Naive B cell (primary cell): ENCODE results near the gene LSM2. TPM values are rescaled to one million over a fixed set of nuclear protein-coding genes. Genes with fewer than 3 reads are reported as not detected.

Experiments
- ATAC-seq, 2 donors: fragments of 150-1000 bp; cut with Tn5 transposase; 2 replicates each; pipeline ENCODE4 v1.10.0; 2021; ENCODE audit warnings: low read depth in 2 of 2, mild to moderate bottlenecking in 2 of 2, moderate library complexity in 2 of 2
- DNase-seq: peaks from one replicate; pipeline ENCODE4 v3.0.0; 2022
- H3K27ac Mint-ChIP-seq, 6 donors: one replicate each; pipeline ENCODE4 v1.8.0; 2020 to 2022; ENCODE audit warnings: mild to moderate bottlenecking in 6 of 6, mixed read lengths in 6 of 6, moderate library complexity in 5 of 6, inconsistent platforms in 2 of 6
- H3K27me3 Mint-ChIP-seq, 3 donors: one replicate each; pipeline ENCODE4 v1.8.0; 2021 to 2022; ENCODE audit warnings: mixed read lengths in 3 of 3, mild to moderate bottlenecking in 1 of 3
- H3K36me3 Mint-ChIP-seq, 2 donors: one replicate each; pipeline ENCODE4 v1.8.0; 2020 to 2022; ENCODE audit warnings: mixed read lengths in 2 of 2, inconsistent platforms in 1 of 2, mild to moderate bottlenecking in 1 of 2
- H3K4me1 Mint-ChIP-seq, 3 donors: one replicate each; pipeline ENCODE4 v1.8.0; 2020 to 2022; ENCODE audit warnings: mixed read lengths in 3 of 3, inconsistent platforms in 1 of 3, mild to moderate bottlenecking in 1 of 3, moderate library complexity in 1 of 3
- H3K4me3 Mint-ChIP-seq, 8 donors: one replicate each; pipeline ENCODE4 v1.8.0; 2020 to 2022; ENCODE audit warnings: mild to moderate bottlenecking in 8 of 8, mixed read lengths in 8 of 8, moderate library complexity in 8 of 8, inconsistent platforms in 2 of 8
- H3K9me3 Mint-ChIP-seq, 7 donors: one replicate each; pipeline ENCODE4 v1.8.0; 2020 to 2022; ENCODE audit warnings: mixed read lengths in 7 of 7, mild to moderate bottlenecking in 5 of 7, inconsistent platforms in 2 of 7, moderate library complexity in 1 of 7
- polyA plus RNA-seq, 6 donors: library from polyadenylated mRNA; unstranded; fragments of 300-500 nt; fragmentation: Illumina TruSeq; gene quantifications; one replicate each; pipeline ENCODE4 v1.2.3, GENCODE V29; 2021; ENCODE audit warnings: low read depth in 6 of 6

Gene LSM2
- polyA plus RNA-seq, 6 donors from 2014 or later: 75.4 to 107 (median 92.4) TPM

GRCh38 chr6:31775633-31776484 lies 30.9 kb downstream of the LSM2 start:
- H3K27ac Mint-ChIP-seq: peak overlapping the region in 5 of 6 donors; percentile 35 to 94 (median 68)
- H3K36me3 Mint-ChIP-seq: no peaks in the 10 kb centered on the region
- H3K9me3 Mint-ChIP-seq: no peaks in the 10 kb centered on the region
- no peaks in the 10 kb centered on the region for H3K27me3 Mint-ChIP-seq
- DNase-seq: no peak
- peak overlapping the region in 2 of 8 donors; percentile 54 to 60 for H3K4me3 Mint-ChIP-seq
- no peak for ATAC-seq
- H3K4me1 Mint-ChIP-seq: peaks cover 19 to 22% (median 21%) of the 10 kb centered on the region in 3 donors

- H3K4me1 Mint-ChIP-seq: peaks cover 19 to 22% (median 21%) of the 10 kb centered on the region in 3 donors
- no peaks in the 10 kb centered on the region for H3K36me3 Mint-ChIP-seq
- no peak for DNase-seq
- no peak for ATAC-seq
- H3K9me3 Mint-ChIP-seq: no peaks in the 10 kb centered on the region
- H3K27me3 Mint-ChIP-seq: no peaks in the 10 kb centered on the region
- peak overlapping the region in 1 of 6 donors; percentile 47 for H3K27ac Mint-ChIP-seq
- H3K4me3 Mint-ChIP-seq: no peak overlapping the region
Measured at GRCh38 chr6:31775184-31775583, 31.6 kb downstream of the LSM2 start.

- H3K27me3 Mint-ChIP-seq: no peaks in the 10 kb centered on the region
- no peak for ATAC-seq
- peaks cover 18 to 23% (median 18%) of the 10 kb centered on the region in 3 donors for H3K4me1 Mint-ChIP-seq
- H3K27ac Mint-ChIP-seq: no peak overlapping the region
- H3K36me3 Mint-ChIP-seq: no peaks in the 10 kb centered on the region
- no peaks in the 10 kb centered on the region for H3K9me3 Mint-ChIP-seq
- H3K4me3 Mint-ChIP-seq: no peak overlapping the region
- no peak for DNase-seq
Measured at GRCh38 chr6:31771992-31772358, 34.8 kb downstream of the LSM2 start.

- no peaks in the 10 kb centered on the region for H3K9me3 Mint-ChIP-seq
- H3K27me3 Mint-ChIP-seq: no peaks in the 10 kb centered on the region
- no peaks in the 10 kb centered on the region for H3K36me3 Mint-ChIP-seq
- H3K4me1 Mint-ChIP-seq: peaks cover 8 to 15% (median 10%) of the 10 kb centered on the region in 3 donors
- ATAC-seq (no peak), DNase-seq (no peak)
- H3K4me3 Mint-ChIP-seq: no peak overlapping the region
- H3K27ac Mint-ChIP-seq: no peak overlapping the region
Measured at GRCh38 chr6:31770860-31771259, 35.9 kb downstream of the LSM2 start.

- Mint-ChIP-seq H3K27ac (peak overlapping the region in 2 of 6 donors; percentile 1 to 27), H3K4me1 (peaks cover 6 to 12% (median 8%) of the 10 kb centered on the region in 3 donors), H3K36me3 (no peaks in the 10 kb centered on the region), H3K27me3 (no peaks in the 10 kb centered on the region), H3K4me3 (peak overlapping the region in 1 of 8 donors; percentile 54), H3K9me3 (no peaks in the 10 kb centered on the region)
- ATAC-seq (peak; percentile 96 to 99), DNase-seq (peak; percentile 81)
Measured at GRCh38 chr6:31769684-31770371, 36.9 kb downstream of the LSM2 start.

- peak overlapping the region in 1 of 6 donors; percentile 37 for H3K27ac Mint-ChIP-seq
- H3K36me3 Mint-ChIP-seq: no peaks in the 10 kb centered on the region
- DNase-seq: no peak
- peaks cover 6 to 12% (median 8%) of the 10 kb centered on the region in 3 donors for H3K4me1 Mint-ChIP-seq
- no peak for ATAC-seq
- H3K9me3 Mint-ChIP-seq: no peaks in the 10 kb centered on the region
- no peaks in the 10 kb centered on the region for H3K27me3 Mint-ChIP-seq
- no peak overlapping the region for H3K4me3 Mint-ChIP-seq
Measured at GRCh38 chr6:31768363-31769257, 38.2 kb downstream of the LSM2 start.

GRCh38 chr6:31767096-31767645 lies 39.6 kb downstream of the LSM2 start:
- no peaks in the 10 kb centered on the region for H3K9me3 Mint-ChIP-seq
- H3K4me3 Mint-ChIP-seq: no peak overlapping the region
- H3K27me3 Mint-ChIP-seq: no peaks in the 10 kb centered on the region
- peaks cover 6 to 8% (median 8%) of the 10 kb centered on the region in 3 donors for H3K4me1 Mint-ChIP-seq
- peak overlapping the region in 1 of 6 donors; percentile 14 for H3K27ac Mint-ChIP-seq
- no peak for DNase-seq
- no peak for ATAC-seq
- H3K36me3 Mint-ChIP-seq: no peaks in the 10 kb centered on the region

GRCh38 chr6:31765910-31766794 lies 40.6 kb downstream of the LSM2 start:
- H3K27ac Mint-ChIP-seq: no peak overlapping the region
- H3K36me3 Mint-ChIP-seq: peaks cover 0 to 2% of the 10 kb centered on the region in 2 donors
- ATAC-seq (no peak), DNase-seq (no peak)
- H3K9me3 Mint-ChIP-seq: no peaks in the 10 kb centered on the region
- no peak overlapping the region for H3K4me3 Mint-ChIP-seq
- H3K27me3 Mint-ChIP-seq: no peaks in the 10 kb centered on the region
- peaks cover 8% of the 10 kb centered on the region in 3 donors for H3K4me1 Mint-ChIP-seq

GRCh38 chr6:31765559-31765909 lies 41.2 kb downstream of the LSM2 start:
- H3K36me3 Mint-ChIP-seq: peaks cover 0 to 8% of the 10 kb centered on the region in 2 donors
- no peak for DNase-seq
- no peaks in the 10 kb centered on the region for H3K9me3 Mint-ChIP-seq
- no peak overlapping the region for H3K4me3 Mint-ChIP-seq
- H3K27ac Mint-ChIP-seq: no peak overlapping the region
- no peaks in the 10 kb centered on the region for H3K27me3 Mint-ChIP-seq
- ATAC-seq: no peak
- H3K4me1 Mint-ChIP-seq: peaks cover 8 to 13% (median 8%) of the 10 kb centered on the region in 3 donors

- ATAC-seq (no peak), DNase-seq (no peak)
- Mint-ChIP-seq H3K4me1 (peaks cover 0 to 6% (median under 1%) of the 10 kb centered on the region in 3 donors), H3K9me3 (no peaks in the 10 kb centered on the region), H3K27me3 (no peaks in the 10 kb centered on the region), H3K36me3 (peaks cover 0 to 16% of the 10 kb centered on the region in 2 donors), H3K4me3 (no peak overlapping the region), H3K27ac (peak overlapping the region in 2 of 6 donors; percentile 35 to 37)
Measured at GRCh38 chr6:31764198-31764597, 42.6 kb downstream of the LSM2 start.

GRCh38 chr6:31763619-31763940 lies 43.2 kb downstream of the LSM2 start:
- Mint-ChIP-seq H3K27ac (peak overlapping the region in 1 of 6 donors; percentile 0), H3K4me3 (peak overlapping the region in 1 of 8 donors; percentile 76), H3K27me3 (no peaks in the 10 kb centered on the region), H3K9me3 (no peaks in the 10 kb centered on the region), H3K4me1 (peaks cover 0 to 6% (median 0%) of the 10 kb centered on the region in 3 donors), H3K36me3 (peaks cover 0 to 16% of the 10 kb centered on the region in 2 donors)
- DNase-seq (no peak), ATAC-seq (no peak)

- peaks cover 0 to 20% of the 10 kb centered on the region in 2 donors for H3K36me3 Mint-ChIP-seq
- no peaks in the 10 kb centered on the region for H3K9me3 Mint-ChIP-seq
- H3K4me3 Mint-ChIP-seq: peak overlapping the region in 1 of 8 donors; percentile 76
- no peak for ATAC-seq
- H3K27ac Mint-ChIP-seq: peak overlapping the region in 1 of 6 donors; percentile 42
- H3K4me1 Mint-ChIP-seq: peaks cover 0 to 9% (median 0%) of the 10 kb centered on the region in 3 donors
- no peak for DNase-seq
- no peaks in the 10 kb centered on the region for H3K27me3 Mint-ChIP-seq
Measured at GRCh38 chr6:31762878-31763618, 43.7 kb downstream of the LSM2 start.
